C4-2B (cell line): ENCODE measurements around the gene NFIC.

Experiments used
- CTCF ChIP-seq: fragments of 450-650 bp; conservative IDR thresholded peaks from 2 replicates; pipeline ENCODE4 v1.5.1; 2017; ENCODE audit warnings: mild to moderate bottlenecking
- ZFX ChIP-seq: fragments of 450-650 bp; IDR thresholded peaks from 2 replicates; pipeline ENCODE4 v1.6.1; 2017

- TF ChIP-seq CTCF, result no peak
- TF ChIP-seq ZFX, result no peak
Observed at GRCh38 chr19:3370214-3370720, 3.9 kb downstream of the NFIC start.
